K562 (cell line): ENCODE results near the gene PON1. TPM values are rescaled to one million over a fixed set of nuclear protein-coding genes. Genes with fewer than 3 reads are reported as not detected.

Experiments used
- ATAC-seq: fragments of 200-7000 bp; cut with Tn5 transposase; 3 replicates; pipeline ENCODE4 v1.9.1; 2020; ENCODE audit warnings: moderate library complexity
- BruUV-seq: library from RNA; stranded (reverse); fragments of 400-500 nt; replicated peaks from 2 replicates; lab custom pipeline; 2021; lab: Mats Ljungman, UMichigan
- CTCF ChIA-PET: fragments of 300-600 bp; formaldehyde crosslinking; extraction: SDS; loops from one replicate; lab custom pipeline; 2021; ENCODE audit warnings: low intra/inter-chr PET ratio; lab: Yijun Ruan, JAX
- POLR2A ChIA-PET: fragments of 300-600, 350-650 bp; sonication (Branson Sonifier 250); formaldehyde crosslinking; extraction: SDS; loops from one replicate; lab custom pipeline; 2021; ENCODE audit warnings: antibody characterized with exemption, inconsistent platforms; lab: Yijun Ruan, JAX
- DNase-seq, 4 experiments: peaks; one replicate each; pipeline versions ENCODE4 v3.0.0 to v3.0.0-alpha.2; 2011 to 2018; ENCODE audit warnings: low spot score in 3 of 4, mixed read lengths in 3 of 4; ENCODE audit errors: extremely low read depth in 1 of 4
- FAIRE-seq: peaks from 2 replicates; lab custom pipeline; 2011; peaks lifted over from hg19 to GRCh38; lab: Jason Lieb, UNC
- H2AFZ ChIP-seq: 2 replicates; pipeline ENCODE4 v1.6.0; 2011; ENCODE audit warnings: low read depth, low read length, control low read depth, inconsistent platforms
- H3K27ac ChIP-seq: fragments of 200-600 bp; 3 replicates; pipeline ENCODE4 v1.8.0; 2011; ENCODE audit warnings: low read depth, mild to moderate bottlenecking, control low read depth, inconsistent platforms, low read length, moderate library complexity, mixed read lengths; ENCODE audit errors: extremely low read depth
- H3K27me3 ChIP-seq, 2 experiments: fragments of 300-600 bp in 1 of 2; 2 replicates in 1 of 2; 3 replicates in 1 of 2; pipeline versions ENCODE4 v1.6.0 to v1.8.0; 2011; ENCODE audit warnings: inconsistent platforms in 2 of 2, low read length in 2 of 2, mild to moderate bottlenecking in 1 of 2, mixed read lengths in 1 of 2, moderate library complexity in 1 of 2; ENCODE audit not compliant: control insufficient read depth in 2 of 2, insufficient read depth in 2 of 2
- H3K36me3 ChIP-seq: fragments of 300-600 bp; 3 replicates; pipeline ENCODE4 v1.8.0; 2011; ENCODE audit warnings: mild to moderate bottlenecking, low read length, inconsistent platforms; ENCODE audit not compliant: control insufficient read depth, insufficient read depth
- H3K4me1 ChIP-seq, 2 experiments: fragments of 200-600 bp in 1 of 2; replicated peaks in 1 of 2; 2 replicates in 1 of 2; 3 replicates in 1 of 2; pipeline versions ENCODE4 v1.5.1 to v1.8.0; 2011; ENCODE audit warnings: inconsistent platforms in 2 of 2, low read length in 2 of 2, mild to moderate bottlenecking in 1 of 2, mixed read lengths in 1 of 2, moderate library complexity in 1 of 2; ENCODE audit not compliant: control insufficient read depth in 2 of 2, insufficient read depth in 2 of 2
- H3K4me2 ChIP-seq: 2 replicates; pipeline ENCODE4 v1.6.1; 2011; ENCODE audit warnings: low read length, control low read depth, inconsistent platforms, mixed read lengths; ENCODE audit not compliant: insufficient read depth
- H3K4me3 ChIP-seq: fragments of 200-600 bp; sonication (generic), shearing (Covaris generic); 2 replicates; pipeline ENCODE4 v1.5.1; 2016; ENCODE audit warnings: control low read depth, inconsistent platforms
- H3K79me2 ChIP-seq: fragments of 200-600 bp; 3 replicates; pipeline ENCODE4 v1.8.0; 2011; ENCODE audit warnings: low read length, inconsistent platforms; ENCODE audit not compliant: control insufficient read depth, insufficient read depth
- H3K9ac ChIP-seq, 2 experiments: 2 replicates each; pipeline versions ENCODE4 v1.6.0 to v1.6.1; 2011; ENCODE audit warnings: low read depth in 2 of 2, low read length in 2 of 2, control low read depth in 1 of 2, inconsistent platforms in 1 of 2, mild to moderate bottlenecking in 1 of 2, mixed read lengths in 1 of 2; ENCODE audit not compliant: insufficient read depth in 1 of 2
- H3K9me1 ChIP-seq: one replicate; pipeline ENCODE4 v1.6.0; 2011; ENCODE audit warnings: inconsistent platforms, mild to moderate bottlenecking, low read length, moderate library complexity; ENCODE audit not compliant: control insufficient read depth, insufficient read depth
- H3K9me3 ChIP-seq: replicated peaks from 2 replicates; pipeline ENCODE4 v1.5.1; 2011; ENCODE audit warnings: low read depth, low read length, inconsistent platforms; ENCODE audit not compliant: control insufficient read depth, insufficient read depth
- H4K20me1 ChIP-seq: replicated peaks from 2 replicates; pipeline ENCODE4 v1.6.1; 2011; ENCODE audit warnings: low read length, inconsistent platforms, mixed read lengths; ENCODE audit not compliant: control insufficient read depth, insufficient read depth
- ATF1 ChIP-seq, 2 experiments: fragments of 450-650 bp in 1 of 2; IDR thresholded peaks; 2 replicates each; pipeline ENCODE4 v1.6.1; 2016; ENCODE audit warnings: missing compliant biosample characterization in 1 of 2, missing genetic modification characterization in 1 of 2
- CREM ChIP-seq: IDR thresholded peaks from 2 replicates; pipeline ENCODE4 v1.6.1; 2014; ENCODE audit warnings: antibody characterized with exemption, low read depth
- GATAD2A ChIP-seq: fragments of 450-650 bp; IDR thresholded peaks from 2 replicates; pipeline ENCODE4 v1.6.1; 2017
- JUND ChIP-seq, 2 experiments: IDR thresholded peaks; 2 replicates in 1 of 2; 3 replicates in 1 of 2; pipeline ENCODE4 v1.6.1; 2011; ENCODE audit warnings: borderline replicate concordance in 2 of 2, low read depth in 2 of 2, low read length in 2 of 2, improper control_type of control experiment in 1 of 2, missing biosample characterization in 1 of 2, missing genetic modification characterization in 1 of 2, missing genetic modification reagents in 1 of 2
- SNIP1 ChIP-seq: fragments of 450-650 bp; IDR thresholded peaks from 2 replicates; pipeline ENCODE4 v1.7.1; 2017; ENCODE audit warnings: low read depth, mild to moderate bottlenecking
- ZNF830 ChIP-seq: fragments of 250-450 bp; sonication (Bioruptor Pico); IDR thresholded peaks from 2 replicates; pipeline ENCODE4 v1.5.0; 2021; ENCODE audit warnings: mild to moderate bottlenecking
- WGBS: fragments of 100-300 bp; shearing (Covaris generic); methylation state at CpG from one replicate; pipeline ENCODE4 v1.1.6; 2016; ENCODE audit warnings: low coverage, mixed read lengths; ENCODE audit not compliant: insufficient coverage; ENCODE audit errors: missing lambda C conversion rate; 5-methylcytosine and 5-hydroxymethylcytosine counted together
- in situ Hi-C: fragments of 300-500 bp; cut with MboI; formaldehyde crosslinking; loops from 4 replicates; pipeline ENCODE4 v1.15.0; 2018; ENCODE audit warnings: inconsistent platforms, mixed read lengths
- intact Hi-C: fragments of 100-400 bp; cut with micrococcal nuclease; formaldehyde crosslinking; loops from 2 replicates; pipeline ENCODE4 v1.14.2; 2022
- polyA plus RNA-seq, 8 experiments: library from polyadenylated mRNA; depleted of rRNA in 4 of 8; stranded (reverse) in 5 of 8; unstranded in 3 of 8; fragments of >200 nt; fragmentation: Nextera tagmentation in 2 of 8; fragmentation: Illumina TruSeq in 1 of 8; extraction: Ambion mirVana in 2 of 8; extraction: Trizol in 1 of 8; gene quantifications; 2 replicates each; pipeline versions ENCODE4 v1.2.1 to v1.2.3, GENCODE V29; 2011 to 2014; ENCODE audit warnings: inconsistent platforms in 1 of 8, missing spikeins in 1 of 8
- total RNA-seq, 7 experiments: library from RNA; depleted of rRNA in 6 of 7; stranded (reverse); fragments of >200 nt in 6 of 7; fragmentation: Illumina TruSeq in 2 of 7; extraction: Trizol in 2 of 7; gene quantifications; 2 replicates each; pipeline versions ENCODE4 v1.2.1 to v1.2.3, GENCODE V29; 2011 to 2021; ENCODE audit warnings: low replicate concordance in 1 of 7
- TF ChIP-seq, protein P1 (sequence below): fragments of 250-450 bp; sonication (Bioruptor Pico); IDR thresholded peaks from 2 replicates; pipeline ENCODE4 v1.4.0; 2020; ENCODE audit warnings: mild to moderate bottlenecking, moderate library complexity
- TF ChIP-seq, protein P2 (sequence below), 2 experiments: fragments of 450-650 bp in 1 of 2; sonication (generic) in 1 of 2; formaldehyde crosslinking in 1 of 2; IDR thresholded peaks in 1 of 2; conservative IDR thresholded peaks in 1 of 2; 2 replicates each; pipeline versions ENCODE4 v1.6.1 to v1.8.1; 2016 to 2023; ENCODE audit warnings: mild to moderate bottlenecking in 2 of 2, moderate library complexity in 2 of 2, inconsistent platforms in 1 of 2, missing genetic modification reagents in 1 of 2

Gene PON1
- total and polyA plus RNA-seq, 9 of the 15 experiments (the other 6 are each of a cell fraction or from before 2014, with no cell fraction given) = not detected

DNA sequence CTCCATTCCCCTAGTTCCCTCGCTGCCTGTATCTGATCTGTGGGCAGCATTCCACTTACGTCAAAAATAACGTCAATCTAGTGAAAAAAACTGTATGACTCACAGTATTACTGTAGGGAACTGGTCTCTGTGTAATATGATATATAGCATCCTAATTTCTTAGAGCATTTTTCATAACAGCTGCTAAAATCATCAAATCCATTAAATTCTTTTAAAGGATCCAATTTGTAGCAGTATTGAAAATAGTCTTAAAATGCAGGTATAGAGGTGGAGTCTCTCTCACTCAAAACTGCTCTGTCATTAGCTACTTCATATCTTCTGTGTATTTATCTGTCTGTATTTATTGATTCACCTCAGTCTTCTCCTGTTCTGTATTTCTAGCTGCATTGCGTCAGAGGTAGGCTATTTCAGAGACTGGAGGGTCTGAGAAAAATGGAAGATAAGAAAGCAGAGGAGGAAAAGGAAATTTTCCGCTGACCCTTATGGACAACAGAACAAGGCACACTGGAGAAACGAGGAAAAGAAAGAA lies 59.9 kb downstream of the PON1 start:
- no peak overlapping the region for H3K27ac ChIP-seq
- no peaks in the 10 kb centered on the region; a peak in 1 of 5 replicates for H3K4me1 ChIP-seq
- H3K4me3 ChIP-seq = no peak overlapping the region
- no peak for TF ChIP-seq JUND (IDR thresholded peaks at IDR 0.05; ENCODE audit: borderline replicate concordance, low read depth, low read length)
- TF ChIP-seq JUND (tag; IDR thresholded peaks at IDR 0.05; ENCODE audit: borderline replicate concordance, low read depth, low read length) = 0 out of 3 replicates have a peak, but pooled peaks have one; percentile 14
- no peak for TF ChIP-seq ZNF830 (CRISPR knock-in tag)
- TF ChIP-seq CREM = 0 out of 2 replicates have a peak, but pooled peaks have one; percentile 11
- no peak for TF ChIP-seq GATAD2A
- no peak for TF ChIP-seq ATF1 (CRISPR knock-in tag; IDR thresholded peaks at IDR 0.05)
- TF ChIP-seq ATF1 (tag; IDR thresholded peaks at IDR 0.05) = 0 out of 2 replicates have a peak, but pooled peaks have one; percentile 35
- TF ChIP-seq SNIP1 = no peak
- TF ChIP-seq, protein P1, sequence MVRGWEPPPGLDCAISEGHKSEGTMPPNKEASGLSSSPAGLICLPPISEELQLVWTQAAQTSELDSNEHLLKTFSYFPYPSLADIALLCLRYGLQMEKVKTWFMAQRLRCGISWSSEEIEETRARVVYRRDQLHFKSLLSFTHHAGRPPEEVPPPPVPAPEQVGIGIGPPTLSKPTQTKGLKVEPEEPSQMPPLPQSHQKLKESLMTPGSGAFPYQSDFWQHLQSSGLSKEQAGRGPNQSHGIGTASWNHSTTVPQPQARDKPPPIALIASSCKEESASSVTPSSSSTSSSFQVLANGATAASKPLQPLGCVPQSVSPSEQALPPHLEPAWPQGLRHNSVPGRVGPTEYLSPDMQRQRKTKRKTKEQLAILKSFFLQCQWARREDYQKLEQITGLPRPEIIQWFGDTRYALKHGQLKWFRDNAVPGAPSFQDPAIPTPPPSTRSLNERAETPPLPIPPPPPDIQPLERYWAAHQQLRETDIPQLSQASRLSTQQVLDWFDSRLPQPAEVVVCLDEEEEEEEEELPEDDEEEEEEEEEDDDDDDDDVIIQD (CRISPR knock-in tag) = no peak
- TF ChIP-seq, protein P2, sequence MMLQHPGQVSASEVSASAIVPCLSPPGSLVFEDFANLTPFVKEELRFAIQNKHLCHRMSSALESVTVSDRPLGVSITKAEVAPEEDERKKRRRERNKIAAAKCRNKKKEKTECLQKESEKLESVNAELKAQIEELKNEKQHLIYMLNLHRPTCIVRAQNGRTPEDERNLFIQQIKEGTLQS (IDR thresholded peaks at IDR 0.05) = peak; percentile 19; the same call in 1 of the 2 replicates
- TF ChIP-seq, protein P2 (CRISPR knock-in tag; conservative IDR thresholded peaks at IDR 0.05) = no peak
- H3K27me3 ChIP-seq = no peaks in the 10 kb centered on the region
- no peaks in the 10 kb centered on the region for H3K79me2 ChIP-seq
- intact Hi-C loops (loop anchor here (5.0 kb wide), 1 partner anchor 213 kb away; no protein-coding TSS in a partner anchor), in situ Hi-C loops (no loop called here)
- CTCF ChIA-PET = no interaction called here
- no peaks in the 10 kb centered on the region for H4K20me1 ChIP-seq
- 2% methylated on average over 6 of the region's 6 CpGs for WGBS
- FAIRE-seq = no peak
- H3K36me3 ChIP-seq = no peaks in the 10 kb centered on the region
- no peaks in the 10 kb centered on the region for H3K9me3 ChIP-seq
- H2AFZ ChIP-seq = no peak overlapping the region
- H3K4me2 ChIP-seq = no peak overlapping the region
- POLR2A ChIA-PET = no interaction called here
- peak in 1 of 4 experiments; percentile 5 for DNase-seq
- no peaks in the 10 kb centered on the region for H3K9me1 ChIP-seq
- BruUV-seq = no TSS peak
- ATAC-seq = no peak
- H3K9ac ChIP-seq = no peak overlapping the region
